GM12875 (cell line): ENCODE measurements around the gene SLC23A1.

Source experiments
- H3K4me3 ChIP-seq: one replicate; pipeline ENCODE4 v1.5.1; 2011; ENCODE audit warnings: low read depth, low read length, control low read depth
- CTCF ChIP-seq: IDR thresholded peaks from 2 replicates; pipeline ENCODE4 v1.5.1; 2011; ENCODE audit warnings: low read depth, mild to moderate bottlenecking, control low read depth, inconsistent platforms, low read length, moderate library complexity, borderline replicate concordance; ENCODE audit not compliant: insufficient read depth

SLC23A1 gene

GRCh38 chr5:139407517-139407916, 24.4 kb upstream of the SLC23A1 start:
- TF ChIP-seq CTCF, result no peak
- no peak overlapping the region for H3K4me3 ChIP-seq

- no peak for TF ChIP-seq CTCF
- H3K4me3 ChIP-seq, result no peak overlapping the region
Observed at GRCh38 chr5:139406963-139407362, 23.9 kb upstream of the SLC23A1 start.

- no peak for TF ChIP-seq CTCF
- H3K4me3 ChIP-seq, result peak overlapping the region; percentile 64
Observed at GRCh38 chr5:139404484-139404840, 21.4 kb upstream of the SLC23A1 start.

- peak within 1 kb of the TSS; percentile 64 for H3K4me3 ChIP-seq
- TF ChIP-seq CTCF, result no peak
Observed at GRCh38 chr5:139403787-139404483, 20.8 kb upstream of the SLC23A1 start, which contains the start of gene SPATA24. TSS of gene SPATA24 (minus strand) at chr5:139404089. CDS start at chr5:139404060, 29 bp downstream.

- H3K4me3 ChIP-seq, result peak overlapping the region; percentile 64
- no peak for TF ChIP-seq CTCF
Observed at GRCh38 chr5:139403418-139403786, 20.3 kb upstream of the SLC23A1 start.

GRCh38 chr5:139402561-139403158, 19.6 kb upstream of the SLC23A1 start:
- no peak overlapping the region for H3K4me3 ChIP-seq
- TF ChIP-seq CTCF, result peak; percentile 55

- TF ChIP-seq CTCF, result no peak
- no peak overlapping the region for H3K4me3 ChIP-seq
Observed at GRCh38 chr5:139401546-139401945, 18.4 kb upstream of the SLC23A1 start.
